Measurements from ENCODE around the gene GPR132.

The GPR132 gene

GRCh38 chr14:105045710-105046326 lies 19.4 kb downstream of the GPR132 start:
- TF ChIP-seq EZH2phosphoT487 (IDR thresholded peaks at IDR 0.05; ENCODE audit: borderline replicate concordance) (no peak), CTCF (conservative IDR thresholded peaks at IDR 0.05; ENCODE audit: low read length) (peak; percentile 99)
- Histone ChIP-seq H4K20me1 (ENCODE audit: insufficient read depth, low read length, poor library complexity, severe bottlenecking) (no peaks in the 10 kb centered on the region), H3K27me3 (ENCODE audit: insufficient read depth, low read length, poor library complexity, severe bottlenecking) (no peaks in the 10 kb centered on the region), H3K9me3 (ENCODE audit: insufficient read depth, low read depth, low read length) (no peaks in the 10 kb centered on the region), H3K9ac (ENCODE audit: low read depth, low read length, poor library complexity, severe bottlenecking) (no peak overlapping the region), H3F3A (ENCODE audit: low read depth) (no peaks in the 10 kb centered on the region), H3K4me2 (ENCODE audit: low read depth, low read length, poor library complexity, severe bottlenecking) (no peak overlapping the region), H3K4me3 (ENCODE audit: low read length, poor library complexity, severe bottlenecking) (no peak overlapping the region), H3K4me1 (ENCODE audit: insufficient read depth, low read length, poor library complexity, severe bottlenecking) (no peaks in the 10 kb centered on the region), H3K36me3 (ENCODE audit: insufficient read depth, low read length) (no peaks in the 10 kb centered on the region), H2AFZ (ENCODE audit: low read length) (peak overlapping the region; percentile 57), H3K79me2 (ENCODE audit: insufficient read depth, low read length) (no peaks in the 10 kb centered on the region), H3K9me2 (replicated peaks; ENCODE audit: low read depth, low read length) (no peaks in the 10 kb centered on the region)

DNA sequence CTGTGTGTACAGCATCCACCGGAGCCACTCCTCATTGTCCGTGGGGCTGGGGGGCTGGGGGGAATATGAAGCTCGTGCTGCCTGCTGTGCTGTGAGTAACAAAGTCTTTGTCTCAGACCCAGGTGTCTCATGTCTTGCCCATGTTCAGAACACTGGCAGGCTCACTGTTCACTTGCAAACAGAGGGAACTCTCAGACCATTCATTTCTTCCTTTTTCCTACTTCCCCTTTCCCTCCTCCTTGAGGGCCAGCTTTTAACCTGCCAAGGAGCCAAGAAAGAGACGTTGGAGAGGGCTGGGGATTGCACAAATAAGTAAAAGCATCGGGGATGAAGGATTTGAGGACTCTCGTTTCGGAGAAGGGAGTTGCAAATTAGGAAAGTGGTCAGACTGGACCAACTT lies 21.6 kb downstream of the GPR132 start:
- no peaks in the 10 kb centered on the region for H3K9me3 ChIP-seq (ENCODE audit: insufficient read depth, low read depth, low read length)
- no peaks in the 10 kb centered on the region for H3K27me3 ChIP-seq (ENCODE audit: insufficient read depth, low read length, poor library complexity, severe bottlenecking)
- no peak overlapping the region for H3K9ac ChIP-seq (ENCODE audit: low read depth, low read length, poor library complexity, severe bottlenecking)
- no peaks in the 10 kb centered on the region for H3F3A ChIP-seq (ENCODE audit: low read depth)
- H3K4me1 ChIP-seq (ENCODE audit: insufficient read depth, low read length, poor library complexity, severe bottlenecking) = no peaks in the 10 kb centered on the region
- H3K36me3 ChIP-seq (ENCODE audit: insufficient read depth, low read length) = no peaks in the 10 kb centered on the region
- no peak overlapping the region for H3K4me3 ChIP-seq (ENCODE audit: low read length, poor library complexity, severe bottlenecking)
- no peaks in the 10 kb centered on the region for H3K9me2 ChIP-seq (replicated peaks; ENCODE audit: low read depth, low read length)
- H4K20me1 ChIP-seq (ENCODE audit: insufficient read depth, low read length, poor library complexity, severe bottlenecking) = no peaks in the 10 kb centered on the region
- H3K4me2 ChIP-seq (ENCODE audit: low read depth, low read length, poor library complexity, severe bottlenecking) = no peak overlapping the region
- H2AFZ ChIP-seq (ENCODE audit: low read length) = no peak overlapping the region
- TF ChIP-seq CTCF (conservative IDR thresholded peaks at IDR 0.05; ENCODE audit: low read length) = no peak
- no peak for TF ChIP-seq EZH2phosphoT487 (IDR thresholded peaks at IDR 0.05; ENCODE audit: borderline replicate concordance)
- no peaks in the 10 kb centered on the region for H3K79me2 ChIP-seq (ENCODE audit: insufficient read depth, low read length)

GRCh38 chr14:105042813-105043212 lies 22.4 kb downstream of the GPR132 start:
- Histone ChIP-seq H3F3A (ENCODE audit: low read depth) (no peaks in the 10 kb centered on the region), H2AFZ (ENCODE audit: low read length) (no peak overlapping the region), H3K4me3 (ENCODE audit: low read length, poor library complexity, severe bottlenecking) (no peak overlapping the region), H3K36me3 (ENCODE audit: insufficient read depth, low read length) (no peaks in the 10 kb centered on the region), H3K9me3 (ENCODE audit: insufficient read depth, low read depth, low read length) (no peaks in the 10 kb centered on the region), H4K20me1 (ENCODE audit: insufficient read depth, low read length, poor library complexity, severe bottlenecking) (no peaks in the 10 kb centered on the region), H3K79me2 (ENCODE audit: insufficient read depth, low read length) (no peaks in the 10 kb centered on the region), H3K4me1 (ENCODE audit: insufficient read depth, low read length, poor library complexity, severe bottlenecking) (no peaks in the 10 kb centered on the region), H3K4me2 (ENCODE audit: low read depth, low read length, poor library complexity, severe bottlenecking) (no peak overlapping the region), H3K27me3 (ENCODE audit: insufficient read depth, low read length, poor library complexity, severe bottlenecking) (no peaks in the 10 kb centered on the region), H3K9ac (ENCODE audit: low read depth, low read length, poor library complexity, severe bottlenecking) (no peak overlapping the region), H3K9me2 (replicated peaks; ENCODE audit: low read depth, low read length) (no peaks in the 10 kb centered on the region)
- no peak for TF ChIP-seq CTCF (conservative IDR thresholded peaks at IDR 0.05; ENCODE audit: low read length)
- no peak for TF ChIP-seq EZH2phosphoT487 (IDR thresholded peaks at IDR 0.05; ENCODE audit: borderline replicate concordance)
